Right lobe of liver (tissue), 4 donors: ENCODE data around the gene HOXB6.

Experiments
- CTCF ChIP-seq, 4 donors: fragments of 200-600 bp in 3 of 4; fragments of 450-650 bp in 1 of 4; IDR thresholded peaks; one replicate each; pipeline versions ENCODE4 v1.5.1 to v1.8.0; 2016 to 2022; ENCODE audit warnings: antibody characterized with exemption in 4 of 4, mild to moderate bottlenecking in 2 of 4
- POLR2A ChIP-seq: fragments of 450-650 bp; IDR thresholded peaks from one replicate; pipeline ENCODE4 v1.6.1; 2017; ENCODE audit warnings: antibody characterized with exemption, mild to moderate bottlenecking
- donor health status: DM: no; HTN: no; CAD: no.
- donor health status: DM: no; HTN: no; CAD: no.
- donor health status: DM: no; HTN: yes; CAD: no.

GRCh38 chr17:48565022-48565554, 39.7 kb downstream of the HOXB6 start:
- TF ChIP-seq CTCF (IDR thresholded peaks at IDR 0.05) (no peak), POLR2A (no peak)
